ENCODE results near the gene NUP42.
"Not testable (repeated sequence)": the region's sequence is repeated elsewhere in the genome, so short reads cannot be mapped to it uniquely, and the experiment has no call there.

Gene NUP42

GRCh38 chr7:23181684-23182553 lies at the start of gene NUP42:
TSS of gene NUP42 (plus strand) at chr7:23182048. CDS start at chr7:23182086, 38 bp downstream.
- peak; percentile 92 to 93 for DNase-seq (ENCODE audit: low read depth in 2 of 2)

- DNase-seq (ENCODE audit: low read depth in 2 of 2): no peak
Observed at GRCh38 chr7:23133797-23134196, 48.1 kb upstream of the NUP42 start.

- no peak for DNase-seq (ENCODE audit: low read depth in 2 of 2)
Observed at GRCh38 chr7:23135755-23136154, 46.1 kb upstream of the NUP42 start.

GRCh38 chr7:23136216-23136615 lies 45.6 kb upstream of the NUP42 start:
- no peak for DNase-seq (ENCODE audit: low read depth in 2 of 2)

- no peak for DNase-seq (ENCODE audit: low read depth in 2 of 2)
Observed at GRCh38 chr7:23157679-23158078, 24.2 kb upstream of the NUP42 start.

GRCh38 chr7:23158546-23158945 lies 23.3 kb upstream of the NUP42 start:
- DNase-seq (ENCODE audit: low read depth in 2 of 2): no peak

- DNase-seq (ENCODE audit: low read depth in 2 of 2): no peak
Observed at GRCh38 chr7:23161482-23161881, 20.4 kb upstream of the NUP42 start.

GRCh38 chr7:23164846-23165245 lies 17.0 kb upstream of the NUP42 start:
- no peak for DNase-seq (ENCODE audit: low read depth in 2 of 2)

GRCh38 chr7:23165316-23165715 lies 16.5 kb upstream of the NUP42 start:
- DNase-seq (ENCODE audit: low read depth in 2 of 2): no peak

- no peak for DNase-seq (ENCODE audit: low read depth in 2 of 2)
Observed at GRCh38 chr7:23167691-23168090, 14.2 kb upstream of the NUP42 start.

GRCh38 chr7:23168111-23168885 lies 13.6 kb upstream of the NUP42 start:
- DNase-seq (ENCODE audit: low read depth in 2 of 2): no peak

GRCh38 chr7:23175938-23176337 lies 5.9 kb upstream of the NUP42 start:
- no peak for DNase-seq (ENCODE audit: low read depth in 2 of 2)

- DNase-seq (ENCODE audit: low read depth in 2 of 2): no peak
Observed at GRCh38 chr7:23183279-23184012, 1.6 kb downstream of the NUP42 start.

GRCh38 chr7:23184291-23184690 lies 2.4 kb downstream of the NUP42 start:
- no peak for DNase-seq (ENCODE audit: low read depth in 2 of 2)

GRCh38 chr7:23184709-23185359 lies 3.0 kb downstream of the NUP42 start:
- DNase-seq (ENCODE audit: low read depth in 2 of 2): no peak

GRCh38 chr7:23185980-23186379 lies 4.1 kb downstream of the NUP42 start:
- no peak for DNase-seq (ENCODE audit: low read depth in 2 of 2)

- no peak for DNase-seq (ENCODE audit: low read depth in 2 of 2)
Observed at GRCh38 chr7:23191022-23191421, 9.2 kb downstream of the NUP42 start.

- DNase-seq (ENCODE audit: low read depth in 2 of 2): not testable (repeated sequence)
Observed at GRCh38 chr7:23193650-23194227, 11.9 kb downstream of the NUP42 start.

- DNase-seq (ENCODE audit: low read depth in 2 of 2): no peak
Observed at GRCh38 chr7:23196306-23196705, 14.5 kb downstream of the NUP42 start.

GRCh38 chr7:23197745-23198144 lies 15.9 kb downstream of the NUP42 start:
- DNase-seq (ENCODE audit: low read depth in 2 of 2): not testable (repeated sequence)

- no peak for DNase-seq (ENCODE audit: low read depth in 2 of 2)
Observed at GRCh38 chr7:23200331-23200730, 18.5 kb downstream of the NUP42 start.

Data from activated CD8-positive, alpha-beta memory T cell treated with anti-CD3 and anti-CD28 coated beads for 4 hours (primary cell).